BE2C (cell line): ENCODE measurements around the gene KIF5C.

Experiments
- DNase-seq: peaks from one replicate; pipeline ENCODE4 v3.0.0-alpha.2; 2020
- H3K27me3 ChIP-seq: fragments of 250-450 bp; sonication (Bioruptor Pico); 2 replicates; pipeline ENCODE4 v1.5.1; 2020; ENCODE audit warnings: mild to moderate bottlenecking
- H3K36me3 ChIP-seq: fragments of 250-450 bp; sonication (Bioruptor Pico); 2 replicates; pipeline ENCODE4 v1.5.1; 2020; ENCODE audit warnings: mild to moderate bottlenecking
- H3K4me1 ChIP-seq: fragments of 250-450 bp; sonication (Bioruptor Pico); 2 replicates; pipeline ENCODE4 v1.5.1; 2020
- H3K4me3 ChIP-seq: 2 replicates; pipeline ENCODE4 v1.5.1; 2011; ENCODE audit warnings: low read depth, low read length
- H3K9me3 ChIP-seq: fragments of 250-450 bp; sonication (Bioruptor Pico); 2 replicates; pipeline ENCODE4 v1.5.1; 2020
- CTCF ChIP-seq: IDR thresholded peaks from 2 replicates; pipeline ENCODE4 v1.5.1; 2012; ENCODE audit warnings: mild to moderate bottlenecking, low read depth, low read length

KIF5C gene

GRCh38 chr2:149041482-149041881 lies 166.5 kb downstream of the KIF5C start:
- Histone ChIP-seq H3K4me3 (no peak overlapping the region), H3K4me1 (no peaks in the 10 kb centered on the region), H3K36me3 (no peaks in the 10 kb centered on the region), H3K27me3 (peaks cover 20% of the 10 kb centered on the region), H3K9me3 (no peaks in the 10 kb centered on the region)
- no peak for TF ChIP-seq CTCF
- no peak for DNase-seq

- Histone ChIP-seq H3K27me3 (peaks cover 16% of the 10 kb centered on the region), H3K4me3 (no peak overlapping the region), H3K9me3 (no peaks in the 10 kb centered on the region), H3K4me1 (no peaks in the 10 kb centered on the region), H3K36me3 (no peaks in the 10 kb centered on the region)
- TF ChIP-seq CTCF: no peak
- DNase-seq: no peak
Measured at GRCh38 chr2:149042881-149043280, 167.9 kb downstream of the KIF5C start.

DNA sequence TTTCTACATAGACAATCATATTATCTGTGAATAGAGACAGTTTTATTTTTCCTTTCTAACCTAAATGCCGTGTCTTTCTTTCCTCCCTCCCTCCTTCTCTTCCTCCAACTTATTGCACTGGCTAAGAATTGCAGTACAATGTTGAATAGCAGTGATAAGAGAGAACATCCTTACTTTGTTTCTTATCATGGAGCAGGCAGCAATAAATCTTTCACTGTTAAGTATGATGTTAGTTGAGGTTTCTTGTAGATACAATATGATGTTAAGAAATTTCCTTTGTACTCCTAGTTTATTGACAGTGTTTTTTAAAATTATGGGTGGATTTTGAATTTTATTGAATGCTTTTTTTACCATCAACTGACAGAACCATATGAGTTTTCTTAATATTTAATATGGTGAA lies 169.5 kb downstream of the KIF5C start:
- Histone ChIP-seq H3K36me3 (no peaks in the 10 kb centered on the region), H3K4me1 (no peaks in the 10 kb centered on the region), H3K4me3 (no peak overlapping the region), H3K9me3 (no peaks in the 10 kb centered on the region), H3K27me3 (peaks cover under 1% of the 10 kb centered on the region; the same call in 1 of the 2 replicates)
- TF ChIP-seq CTCF: no peak
- no peak for DNase-seq

DNA sequence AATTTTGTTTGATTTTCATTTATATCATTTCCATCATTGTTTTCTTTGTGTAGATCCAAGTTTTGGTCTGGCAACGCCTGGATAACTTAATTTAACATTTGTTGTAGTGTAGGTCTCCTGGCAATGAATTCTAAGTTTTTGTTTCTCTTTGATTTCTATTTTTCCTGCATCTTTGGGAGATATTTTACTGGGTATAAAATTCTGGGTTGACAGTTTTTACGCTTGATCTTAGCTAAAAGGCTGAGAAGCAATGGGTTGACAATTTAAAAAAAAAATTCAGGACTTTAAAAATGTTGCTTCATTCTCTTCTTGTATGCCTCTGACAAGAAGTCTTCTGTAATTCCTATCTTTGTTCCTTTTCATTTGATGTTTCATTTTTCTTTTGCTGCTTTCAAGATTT lies 172.1 kb downstream of the KIF5C start:
- TF ChIP-seq CTCF: no peak
- no peaks in the 10 kb centered on the region for H3K36me3 ChIP-seq
- DNase-seq: no peak

DNA sequence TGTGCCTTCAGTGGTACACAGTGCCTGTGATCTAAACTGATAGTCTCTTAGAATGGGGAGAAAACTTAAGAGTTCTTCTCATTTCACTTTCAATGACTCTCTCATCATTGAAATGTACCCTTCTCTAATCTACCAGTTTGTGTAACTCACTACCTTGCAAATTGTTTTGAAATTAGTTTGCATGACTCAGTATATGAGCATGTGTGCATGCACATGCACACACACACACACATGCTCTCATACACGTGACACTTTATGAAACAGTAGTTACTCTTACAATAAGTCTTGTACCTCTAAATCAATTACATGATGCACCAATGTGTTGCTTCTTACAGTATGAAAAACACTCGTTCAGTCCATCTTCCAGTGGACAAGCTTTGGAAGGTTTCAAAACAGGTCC lies 174.1 kb downstream of the KIF5C start:
- DNase-seq: no peak
- no peak overlapping the region for H3K4me3 ChIP-seq
- H3K9me3 ChIP-seq: no peaks in the 10 kb centered on the region
- no peaks in the 10 kb centered on the region for H3K27me3 ChIP-seq
- no peaks in the 10 kb centered on the region for H3K4me1 ChIP-seq
- H3K36me3 ChIP-seq: no peaks in the 10 kb centered on the region
- no peak for TF ChIP-seq CTCF

More for the DNA sequence above, 172.1 kb downstream of the KIF5C start:
- H3K27me3 ChIP-seq: no peaks in the 10 kb centered on the region
- no peak overlapping the region for H3K4me3 ChIP-seq
- H3K9me3 ChIP-seq: no peaks in the 10 kb centered on the region
- no peaks in the 10 kb centered on the region for H3K4me1 ChIP-seq

DNA sequence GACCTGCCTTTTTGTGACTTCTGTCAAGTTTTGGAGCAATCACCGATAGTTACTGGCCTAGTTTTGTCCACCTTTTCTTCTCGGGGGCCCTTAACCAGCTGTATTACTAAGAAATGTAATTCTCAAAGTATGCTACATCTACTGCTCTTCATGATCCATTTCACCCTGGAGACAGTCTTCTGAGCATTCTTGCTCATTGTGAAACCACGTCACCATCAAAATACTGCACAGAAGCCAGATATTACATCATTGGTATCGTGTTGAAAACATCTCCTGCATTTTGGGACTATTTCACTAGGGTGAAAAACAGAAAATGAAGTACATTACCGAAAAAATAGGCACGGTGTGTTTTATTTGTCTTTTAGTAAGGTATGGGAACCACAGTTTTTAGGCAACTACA lies 175.2 kb downstream of the KIF5C start:
- H3K27me3 ChIP-seq: no peaks in the 10 kb centered on the region
- no peaks in the 10 kb centered on the region for H3K36me3 ChIP-seq
- H3K9me3 ChIP-seq: no peaks in the 10 kb centered on the region
- no peak overlapping the region for H3K4me3 ChIP-seq
- no peak for DNase-seq
- no peak for TF ChIP-seq CTCF
- no peaks in the 10 kb centered on the region for H3K4me1 ChIP-seq
